Fibroblast of upper back skin (primary cell): ENCODE measurements around the gene GPRC5B.

ENCODE experiments used
- DNase-seq: peaks from one replicate; pipeline ENCODE4 v3.0.0-alpha.2; 2013

Gene GPRC5B

GRCh38 chr16:19842426-19843157 is 42.1 kb downstream of the GPRC5B start:
- no peak for DNase-seq

- no peak for DNase-seq
Measured at GRCh38 chr16:19841184-19841583, 43.5 kb downstream of the GPRC5B start.

DNA sequence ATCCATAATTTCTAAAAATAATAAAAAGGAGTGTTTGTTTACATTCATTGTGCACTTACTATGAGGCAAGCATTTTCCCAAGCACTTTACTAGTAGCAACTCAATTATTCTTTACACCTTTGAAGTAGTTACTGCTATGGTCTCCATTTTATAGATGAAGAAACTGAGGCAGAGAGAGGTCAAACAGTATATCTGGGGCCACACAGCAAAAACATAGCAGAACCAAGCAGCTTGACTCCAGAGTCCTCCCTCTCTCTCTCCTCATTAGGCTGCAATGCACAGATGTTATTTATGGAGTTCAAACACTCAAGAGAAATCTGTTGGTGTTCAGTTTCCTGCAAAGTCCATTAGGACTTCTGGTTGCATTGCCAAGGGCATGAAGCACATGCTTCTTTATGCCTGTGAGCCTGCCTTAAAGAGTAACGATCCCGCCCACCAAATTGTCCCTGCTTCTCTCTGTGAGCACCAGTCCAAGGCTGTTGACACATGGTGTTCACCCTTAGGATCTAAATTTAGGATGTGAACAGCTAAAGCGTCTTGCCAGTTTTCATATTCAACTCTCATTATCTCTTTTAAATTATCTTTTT is 44.0 kb downstream of the GPRC5B start:
- DNase-seq: no peak

- no peak for DNase-seq
Measured at GRCh38 chr16:19837984-19838707, 46.5 kb downstream of the GPRC5B start.

DNA sequence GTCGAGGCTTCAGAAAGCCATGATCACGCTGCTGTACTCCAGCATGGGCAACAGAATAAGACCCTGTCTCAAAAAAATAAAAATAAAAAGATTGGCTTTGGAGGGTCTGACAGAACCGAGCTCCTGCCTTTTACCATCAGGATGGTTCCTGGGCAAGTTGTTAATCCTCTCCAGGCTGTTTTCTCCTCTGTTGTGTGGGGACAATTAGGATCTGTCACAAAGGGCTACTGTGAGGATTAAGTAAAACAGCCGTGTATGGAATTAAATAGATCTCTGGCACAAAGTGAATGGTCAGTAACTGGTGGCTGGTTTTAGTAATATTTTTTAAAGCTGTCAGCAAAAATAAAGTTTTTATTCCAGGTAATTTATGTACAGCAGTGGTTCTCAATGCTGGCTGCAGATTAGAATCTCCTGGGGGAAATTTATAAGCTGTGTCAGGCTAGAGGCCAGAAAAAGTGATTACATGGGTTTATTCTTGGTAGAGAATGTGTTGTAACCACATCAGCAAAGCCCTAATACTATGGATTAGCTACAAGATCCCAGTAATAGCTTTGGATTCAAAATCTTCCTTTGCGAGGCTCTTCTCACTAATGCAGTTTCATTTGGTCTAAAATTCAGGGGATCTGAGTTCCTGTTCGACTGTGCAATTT is 47.2 kb downstream of the GPRC5B start:
- peak; percentile 53 for DNase-seq

DNA sequence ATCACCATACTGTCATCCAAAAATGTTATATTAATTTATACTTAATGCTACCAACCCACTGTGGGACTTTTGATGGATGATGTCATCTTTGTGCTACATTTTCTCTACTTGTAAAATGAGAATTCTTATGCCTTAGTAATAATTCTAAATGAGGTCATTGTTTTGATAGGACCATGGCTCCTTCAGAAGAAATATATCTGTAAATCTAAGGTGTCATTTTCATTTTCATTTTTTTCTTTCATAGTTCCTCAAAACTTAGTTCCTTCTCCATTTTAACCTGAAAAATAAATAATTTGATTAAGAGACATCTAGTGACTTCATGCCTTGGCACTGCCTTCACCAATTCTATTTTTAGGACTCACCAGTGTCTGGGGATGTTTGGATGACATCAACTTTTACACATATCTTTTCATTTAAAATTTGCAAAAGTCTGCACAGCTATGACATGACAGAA is 48.7 kb downstream of the GPRC5B start:
- peak; percentile 41 for DNase-seq

- no peak for DNase-seq
Measured at GRCh38 chr16:19835196-19835595, 49.5 kb downstream of the GPRC5B start.

DNA sequence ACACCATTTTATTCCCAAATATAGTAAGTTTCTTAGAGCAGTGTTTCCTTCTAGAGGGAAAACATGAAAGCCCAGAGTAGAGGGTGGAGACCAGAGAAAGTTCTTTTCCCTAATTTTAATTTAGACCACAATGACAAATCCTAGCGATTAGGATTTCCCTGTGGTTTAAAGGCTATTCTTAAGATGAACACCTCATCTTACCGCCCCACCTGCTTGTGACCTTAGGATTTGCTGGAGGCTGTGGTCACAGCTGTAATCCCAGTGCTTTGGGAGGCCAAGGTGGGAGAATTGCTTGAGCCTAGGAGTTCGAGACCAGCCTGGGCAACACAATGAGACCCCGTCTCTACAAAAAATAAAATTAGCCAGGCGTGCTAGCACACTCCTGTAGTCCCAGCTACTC is 51.1 kb downstream of the GPRC5B start:
- no peak for DNase-seq

DNA sequence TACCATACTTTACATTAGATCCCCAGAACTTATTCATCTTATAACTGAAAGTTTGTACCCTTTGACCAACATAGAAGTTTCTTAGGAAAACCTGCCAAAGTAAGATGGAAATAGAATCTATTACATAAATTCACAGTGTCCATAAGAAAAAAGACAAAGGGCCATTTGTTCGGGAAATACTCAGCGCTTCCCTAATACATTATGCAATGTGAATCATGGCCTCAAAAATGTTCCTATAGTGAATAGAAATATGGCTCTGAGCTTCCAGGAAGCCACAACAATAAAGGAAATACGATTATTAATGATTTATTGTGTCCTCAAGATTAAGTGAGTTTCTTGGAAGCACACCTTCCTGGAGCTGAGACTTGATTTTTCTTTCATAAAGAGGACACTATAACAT is 51.5 kb downstream of the GPRC5B start:
- DNase-seq: no peak

GRCh38 chr16:19831678-19832077 is 53.0 kb downstream of the GPRC5B start:
- DNase-seq: peak; percentile 70

- DNase-seq: no peak
Measured at GRCh38 chr16:19830902-19831560, 53.6 kb downstream of the GPRC5B start.

GRCh38 chr16:19829844-19830692 is 54.6 kb downstream of the GPRC5B start:
- no peak for DNase-seq

- no peak for DNase-seq
Measured at GRCh38 chr16:19824216-19824615, 60.4 kb downstream of the GPRC5B start.

GRCh38 chr16:19823322-19823721 is 61.3 kb downstream of the GPRC5B start:
- no peak for DNase-seq

- peak; percentile 74 for DNase-seq
Measured at GRCh38 chr16:19822533-19822932, 62.1 kb downstream of the GPRC5B start.

- no peak for DNase-seq
Measured at GRCh38 chr16:19817875-19818274, 66.8 kb downstream of the GPRC5B start.

DNA sequence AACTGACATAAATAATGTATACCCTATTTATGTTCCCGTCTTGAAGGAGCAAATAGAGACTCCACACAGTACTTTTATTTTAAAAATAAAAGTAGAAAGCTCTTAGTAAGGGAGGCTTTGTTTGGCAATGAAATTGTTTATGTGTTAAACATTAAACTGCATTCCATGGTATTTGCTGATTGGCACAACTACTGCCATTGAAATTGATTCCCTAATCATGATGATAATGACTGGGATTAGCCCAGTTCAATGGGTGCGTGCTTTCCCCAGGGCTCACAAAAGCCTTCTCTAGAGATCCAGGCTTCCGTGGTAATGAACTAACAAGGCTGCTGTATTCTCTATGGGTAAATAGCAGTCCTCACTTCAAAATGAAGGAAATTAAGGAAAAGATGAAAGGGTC is 67.5 kb downstream of the GPRC5B start:
- no peak for DNase-seq

DNA sequence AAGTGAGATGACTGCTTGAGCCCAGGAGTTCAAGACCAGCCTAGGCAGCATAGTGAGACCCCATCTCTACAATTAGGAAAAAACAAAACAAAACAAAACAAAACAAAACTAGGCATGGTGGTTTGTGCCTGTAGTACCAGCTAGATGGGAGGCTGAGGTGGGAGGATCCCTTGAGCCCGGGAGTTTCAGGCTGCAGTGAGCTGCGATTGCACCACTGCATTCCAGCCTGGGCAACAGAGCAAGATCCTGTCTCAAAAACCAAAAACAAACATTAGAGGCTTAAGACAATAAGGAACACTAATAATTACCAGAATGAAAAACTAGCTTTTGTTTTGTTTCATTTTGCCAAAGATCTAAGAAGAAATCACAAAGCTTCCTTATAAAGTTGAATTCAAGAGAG is 69.2 kb downstream of the GPRC5B start:
- DNase-seq: no peak

DNA sequence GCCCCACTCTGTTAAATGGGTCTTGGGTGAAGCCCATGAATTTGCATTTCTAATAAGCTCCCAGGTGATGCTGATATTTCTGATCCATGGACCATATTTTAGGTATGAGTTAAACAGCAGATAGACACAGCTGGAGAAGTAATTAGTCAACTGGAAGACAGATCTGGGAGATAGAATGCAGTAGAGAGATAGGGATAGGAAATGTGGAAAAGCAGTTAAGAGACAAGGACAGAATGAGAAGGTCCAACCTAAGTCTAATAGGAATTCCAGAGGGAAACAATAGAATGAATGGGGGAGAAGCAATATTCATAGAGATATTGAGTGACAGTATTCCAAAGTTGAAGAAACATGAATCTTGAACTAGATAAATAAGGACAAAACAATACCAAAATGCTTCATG is 71.7 kb downstream of the GPRC5B start:
- no peak for DNase-seq

- DNase-seq: peak; percentile 73
Measured at GRCh38 chr16:19810817-19811731, 73.6 kb downstream of the GPRC5B start.

DNA sequence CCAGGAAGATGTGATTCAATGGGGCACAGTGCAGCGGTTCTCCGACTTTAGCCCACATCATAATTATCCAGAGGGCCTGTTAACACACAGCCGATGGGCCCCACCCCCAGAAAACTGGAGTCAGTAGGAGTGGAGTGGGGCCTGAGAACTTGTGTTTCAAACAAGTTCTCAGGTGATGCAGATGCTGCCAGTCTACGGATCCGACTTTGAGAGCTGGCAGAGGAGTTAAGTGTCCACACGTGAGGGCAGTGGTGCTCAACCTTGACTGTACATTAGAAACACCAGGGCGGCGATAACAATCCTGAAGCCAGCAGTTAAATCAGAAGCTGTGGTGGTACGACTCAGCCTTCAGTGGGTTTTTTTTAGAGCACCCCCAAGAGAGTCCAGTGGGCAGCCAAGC is 75.0 kb downstream of the GPRC5B start:
- no peak for DNase-seq
